Colonic mucosa (tissue), 4 donors: ENCODE data around the gene SF3B1. TPM values are rescaled to one million over a fixed set of nuclear protein-coding genes. Genes with fewer than 3 reads are reported as not detected.

Experiments used
- DNase-seq: peaks from one replicate; pipeline ENCODE4 v3.0.0-alpha.2; 2020
- H3K27ac ChIP-seq: fragments of 200-600 bp; one replicate; pipeline ENCODE4 v1.8.0; 2021
- H3K27me3 ChIP-seq: fragments of 200-600 bp; one replicate; pipeline ENCODE4 v1.8.0; 2021
- H3K36me3 ChIP-seq: fragments of 200-600 bp; one replicate; pipeline ENCODE4 v1.8.0; 2021
- H3K4me1 ChIP-seq: fragments of 200-600 bp; one replicate; pipeline ENCODE4 v1.8.0; 2021; ENCODE audit warnings: mild to moderate bottlenecking
- H3K4me3 ChIP-seq: fragments of 200-600 bp; one replicate; pipeline ENCODE4 v1.8.0; 2021
- H3K9ac ChIP-seq, 2 donors: one replicate each; pipeline ENCODE4 v1.7.0; 2013; ENCODE audit warnings: control low read depth in 2 of 2, low read depth in 2 of 2, low read length in 2 of 2
- H3K9me3 ChIP-seq: fragments of 200-600 bp; one replicate; pipeline ENCODE4 v1.8.0; 2021
- intact Hi-C: fragments of 100-400 bp; cut with DNase I; formaldehyde crosslinking; loops from one replicate; pipeline ENCODE4 v1.14.1; 2022
- total RNA-seq, 2 donors: library from RNA; stranded (reverse); fragmentation: NEBNext Ultra II Directional in 1 of 2; extraction: Animal tissue kit (Norgen Biotek cat#: 25700) in 1 of 2; gene quantifications; one replicate each; pipeline ENCODE4 v1.2.1, GENCODE V29; 2021
- TF ChIP-seq, protein P1 (sequence below): fragments of 200-600 bp; IDR thresholded peaks from one replicate; pipeline ENCODE4 v1.8.0; 2022; ENCODE audit warnings: antibody characterized with exemption, mild to moderate bottlenecking
- donor health status: healthy.
- donor health status: DM: no; HTN: no; CAD: no.
- donor health status: DM: no; HTN: no; CAD: no.

SF3B1 gene
- total RNA-seq, 2 donors from 2014 or later, result 186 to 242 TPM

DNA sequence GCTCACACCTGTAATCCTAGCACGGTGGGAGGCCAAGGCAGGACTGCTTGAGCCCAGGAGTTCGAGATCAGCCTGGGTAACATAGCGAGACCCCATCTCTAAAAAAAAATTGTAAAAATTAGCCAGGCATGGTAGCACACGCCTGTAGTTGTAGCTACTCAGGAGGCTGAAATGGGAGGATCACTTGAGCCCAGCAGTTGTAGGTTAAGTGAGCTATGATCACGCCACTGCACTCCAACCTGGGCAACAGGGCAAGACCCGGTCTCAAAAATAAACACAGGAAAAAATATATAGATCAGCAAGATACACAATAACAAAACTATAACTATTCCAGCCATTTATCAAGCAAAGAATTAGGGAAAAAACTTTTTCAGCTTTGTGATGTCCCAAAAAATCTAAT is 3.0 kb downstream of the SF3B1 start:
- DNase-seq, result no peak
- H3K4me1 ChIP-seq, result peaks cover 24% of the 10 kb centered on the region
- no peak overlapping the region for H3K9ac ChIP-seq
- no peaks in the 10 kb centered on the region for H3K9me3 ChIP-seq
- no peaks in the 10 kb centered on the region for H3K36me3 ChIP-seq
- H3K4me3 ChIP-seq, result no peak overlapping the region
- intact Hi-C loops, result no loop called here
- H3K27ac ChIP-seq, result no peak overlapping the region
- TF ChIP-seq, protein P1, sequence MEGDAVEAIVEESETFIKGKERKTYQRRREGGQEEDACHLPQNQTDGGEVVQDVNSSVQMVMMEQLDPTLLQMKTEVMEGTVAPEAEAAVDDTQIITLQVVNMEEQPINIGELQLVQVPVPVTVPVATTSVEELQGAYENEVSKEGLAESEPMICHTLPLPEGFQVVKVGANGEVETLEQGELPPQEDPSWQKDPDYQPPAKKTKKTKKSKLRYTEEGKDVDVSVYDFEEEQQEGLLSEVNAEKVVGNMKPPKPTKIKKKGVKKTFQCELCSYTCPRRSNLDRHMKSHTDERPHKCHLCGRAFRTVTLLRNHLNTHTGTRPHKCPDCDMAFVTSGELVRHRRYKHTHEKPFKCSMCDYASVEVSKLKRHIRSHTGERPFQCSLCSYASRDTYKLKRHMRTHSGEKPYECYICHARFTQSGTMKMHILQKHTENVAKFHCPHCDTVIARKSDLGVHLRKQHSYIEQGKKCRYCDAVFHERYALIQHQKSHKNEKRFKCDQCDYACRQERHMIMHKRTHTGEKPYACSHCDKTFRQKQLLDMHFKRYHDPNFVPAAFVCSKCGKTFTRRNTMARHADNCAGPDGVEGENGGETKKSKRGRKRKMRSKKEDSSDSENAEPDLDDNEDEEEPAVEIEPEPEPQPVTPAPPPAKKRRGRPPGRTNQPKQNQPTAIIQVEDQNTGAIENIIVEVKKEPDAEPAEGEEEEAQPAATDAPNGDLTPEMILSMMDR, result no peak
- H3K27me3 ChIP-seq, result no peaks in the 10 kb centered on the region

DNA sequence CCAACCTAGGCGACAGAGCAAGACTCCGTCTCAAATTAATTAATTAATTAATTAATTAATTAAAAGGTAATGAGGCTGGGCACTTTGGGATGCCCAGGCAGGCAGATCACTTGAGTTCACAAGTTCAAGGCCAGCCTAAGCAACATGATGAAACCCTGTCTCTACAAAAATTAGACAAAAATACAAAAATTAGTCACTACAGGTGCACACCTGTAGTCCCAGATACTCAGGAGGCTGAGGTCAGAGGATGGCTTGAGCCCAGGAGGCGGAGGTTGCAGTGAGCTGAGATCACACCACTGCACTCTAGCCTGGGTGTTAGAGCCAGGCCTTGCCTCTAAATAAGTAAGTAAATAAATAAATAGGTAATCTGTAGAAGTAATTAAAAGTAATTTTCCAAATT is 6.8 kb downstream of the SF3B1 start:
- Histone ChIP-seq H3K4me3 (no peak overlapping the region), H3K9me3 (no peaks in the 10 kb centered on the region), H3K27ac (no peak overlapping the region), H3K9ac (no peak overlapping the region), H3K27me3 (no peaks in the 10 kb centered on the region), H3K36me3 (no peaks in the 10 kb centered on the region), H3K4me1 (peaks cover 19% of the 10 kb centered on the region)
- TF ChIP-seq, protein P1, result no peak
- DNase-seq, result no peak
- intact Hi-C loops, result loop anchor here (5.0 kb wide), 1 partner anchor 34 kb away; no protein-coding TSS in a partner anchor

GRCh38 chr2:197426723-197427603 is 7.9 kb downstream of the SF3B1 start:
- Histone ChIP-seq H3K27ac (no peak overlapping the region), H3K9ac (no peak overlapping the region), H3K4me3 (no peak overlapping the region), H3K27me3 (no peaks in the 10 kb centered on the region), H3K4me1 (peaks cover 9% of the 10 kb centered on the region), H3K36me3 (no peaks in the 10 kb centered on the region), H3K9me3 (no peaks in the 10 kb centered on the region)
- no peak for DNase-seq
- intact Hi-C loops, result loop anchor here (5.0 kb wide), 1 partner anchor 35 kb away; no protein-coding TSS in a partner anchor
- TF ChIP-seq, protein P1, result no peak

DNA sequence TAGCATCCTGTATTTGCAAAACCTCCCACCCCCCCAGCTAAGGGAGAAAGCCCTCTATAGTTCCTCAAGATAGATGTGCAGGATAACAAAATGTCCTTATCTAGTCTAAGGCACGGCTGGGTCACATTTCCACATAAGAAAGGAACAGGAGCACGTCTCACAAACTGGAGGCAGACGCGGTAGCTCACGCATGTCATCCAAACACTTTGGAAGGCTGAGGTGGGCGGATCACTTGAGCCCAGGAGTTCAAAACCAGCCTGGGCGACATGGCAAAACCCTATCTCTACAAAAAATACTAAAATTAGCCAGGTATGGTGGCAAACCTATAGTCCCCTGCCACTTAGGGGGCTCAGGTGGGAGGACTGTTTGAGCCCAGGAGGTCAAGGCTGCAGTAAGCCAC is 9.3 kb downstream of the SF3B1 start:
- Histone ChIP-seq H3K27ac (no peak overlapping the region), H3K4me3 (no peak overlapping the region), H3K36me3 (no peaks in the 10 kb centered on the region), H3K9me3 (no peaks in the 10 kb centered on the region), H3K4me1 (no peaks in the 10 kb centered on the region), H3K9ac (no peak overlapping the region), H3K27me3 (no peaks in the 10 kb centered on the region)
- TF ChIP-seq, protein P1, result no peak
- intact Hi-C loops, result loop anchor here (5.0 kb wide), 1 partner anchor 37 kb away; no protein-coding TSS in a partner anchor
- DNase-seq, result no peak

GRCh38 chr2:197423307-197423706 is 11.5 kb downstream of the SF3B1 start:
- Histone ChIP-seq H3K4me1 (no peaks in the 10 kb centered on the region), H3K9ac (no peak overlapping the region), H3K27me3 (no peaks in the 10 kb centered on the region), H3K27ac (no peak overlapping the region), H3K36me3 (peaks cover 2% of the 10 kb centered on the region), H3K4me3 (no peak overlapping the region), H3K9me3 (no peaks in the 10 kb centered on the region)
- intact Hi-C loops, result no loop called here
- TF ChIP-seq, protein P1, result no peak
- DNase-seq, result no peak
